Stomach (tissue), 4 donors: ENCODE results near the gene SULF2.

Experiments
- EP300 ChIP-seq: sonication (generic); formaldehyde crosslinking; IDR thresholded peaks from one replicate; pipeline ENCODE4 v1.6.1; 2017; ENCODE audit warnings: antibody characterized with exemption
- POLR2A ChIP-seq, 4 donors: fragments of 450-650 bp; IDR thresholded peaks; one replicate each; pipeline ENCODE4 v1.6.1; 2016; ENCODE audit warnings: antibody characterized with exemption in 4 of 4, control low read depth in 2 of 4, mild to moderate bottlenecking in 1 of 4, moderate library complexity in 1 of 4
- TF ChIP-seq, protein P1 (sequence below), 7 experiments: fragments of 450-650 bp in 4 of 7; fragments of 200-600 bp in 3 of 7; sonication (generic) in 3 of 7; IDR thresholded peaks; one replicate each; pipeline ENCODE4 v1.5.1; 2016 to 2019; ENCODE audit warnings: antibody characterized with exemption in 7 of 7, control low read depth in 2 of 7, mild to moderate bottlenecking in 1 of 7

GRCh38 chr20:47659904-47660601 is 125.2 kb downstream of the SULF2 start:
- TF ChIP-seq, protein P1, sequence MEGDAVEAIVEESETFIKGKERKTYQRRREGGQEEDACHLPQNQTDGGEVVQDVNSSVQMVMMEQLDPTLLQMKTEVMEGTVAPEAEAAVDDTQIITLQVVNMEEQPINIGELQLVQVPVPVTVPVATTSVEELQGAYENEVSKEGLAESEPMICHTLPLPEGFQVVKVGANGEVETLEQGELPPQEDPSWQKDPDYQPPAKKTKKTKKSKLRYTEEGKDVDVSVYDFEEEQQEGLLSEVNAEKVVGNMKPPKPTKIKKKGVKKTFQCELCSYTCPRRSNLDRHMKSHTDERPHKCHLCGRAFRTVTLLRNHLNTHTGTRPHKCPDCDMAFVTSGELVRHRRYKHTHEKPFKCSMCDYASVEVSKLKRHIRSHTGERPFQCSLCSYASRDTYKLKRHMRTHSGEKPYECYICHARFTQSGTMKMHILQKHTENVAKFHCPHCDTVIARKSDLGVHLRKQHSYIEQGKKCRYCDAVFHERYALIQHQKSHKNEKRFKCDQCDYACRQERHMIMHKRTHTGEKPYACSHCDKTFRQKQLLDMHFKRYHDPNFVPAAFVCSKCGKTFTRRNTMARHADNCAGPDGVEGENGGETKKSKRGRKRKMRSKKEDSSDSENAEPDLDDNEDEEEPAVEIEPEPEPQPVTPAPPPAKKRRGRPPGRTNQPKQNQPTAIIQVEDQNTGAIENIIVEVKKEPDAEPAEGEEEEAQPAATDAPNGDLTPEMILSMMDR (IDR thresholded peaks at IDR 0.05) = no peak
- TF ChIP-seq POLR2A (IDR thresholded peaks at IDR 0.05) (no peak), EP300 (no peak)
